OCI-LY7 (cell line): ENCODE results near the gene MUC3A. TPM values are rescaled to one million over a fixed set of nuclear protein-coding genes. Genes with fewer than 3 reads are reported as not detected.

ENCODE experiments used
- Bru-seq: library from RNA; stranded (reverse); fragments of 400-500 nt; gene quantifications from one replicate; lab custom pipeline; 2021; lab: Mats Ljungman, UMichigan
- BruChase-seq, 2 experiments: library from RNA; stranded (reverse); fragments of 400-500 nt; gene quantifications; one replicate each; lab custom pipeline; 2021; lab: Mats Ljungman, UMichigan
- BruUV-seq: library from RNA; stranded (reverse); fragments of 400-500 nt; replicated peaks from 2 replicates; lab custom pipeline; 2021; lab: Mats Ljungman, UMichigan
- CTCF ChIA-PET: fragments of 300-600 bp; sonication (Branson Sonifier 250); formaldehyde crosslinking; loops from one replicate; lab custom pipeline; 2022; ENCODE audit warnings: antibody characterized with exemption; ENCODE audit not compliant: unreplicated experiment; lab: Charles Lee
- POLR2A ChIA-PET: fragments of 300-600 bp; sonication (Branson Sonifier 250); formaldehyde crosslinking; loops from one replicate; lab custom pipeline; 2022; ENCODE audit warnings: antibody characterized with exemption; lab: Charles Lee
- DNase-seq: peaks from one replicate; pipeline ENCODE4 v3.0.0-alpha.2; 2015; ENCODE audit warnings: low spot score
- H2AFZ ChIP-seq: fragments of 200-600 bp; sonication (generic), shearing (Covaris generic); 2 replicates; pipeline ENCODE4 v1.6.1; 2014; ENCODE audit warnings: mild to moderate bottlenecking, antibody characterized with exemption, low read length, moderate library complexity
- H3K27ac ChIP-seq: fragments of 200-600 bp; sonication (generic); 2 replicates; pipeline ENCODE4 v1.5.1; 2014; ENCODE audit warnings: mixed run types, low read depth, mild to moderate bottlenecking, moderate library complexity, low read length, inconsistent platforms; ENCODE audit not compliant: poor library complexity, severe bottlenecking
- H3K36me3 ChIP-seq: fragments of 200-600 bp; sonication (generic); 2 replicates; pipeline ENCODE4 v1.6.1; 2014; ENCODE audit warnings: mild to moderate bottlenecking, antibody characterized with exemption, low read length, moderate library complexity, mixed read lengths; ENCODE audit not compliant: insufficient read depth
- H3K4me1 ChIP-seq: fragments of 200-600 bp; sonication (generic); 2 replicates; pipeline ENCODE4 v1.5.1; 2014; ENCODE audit warnings: mild to moderate bottlenecking, low read length; ENCODE audit not compliant: insufficient read depth, poor library complexity, severe bottlenecking
- H3K4me2 ChIP-seq: fragments of 200-600 bp; sonication (generic); 2 replicates; pipeline ENCODE4 v1.6.1; 2014; ENCODE audit warnings: mild to moderate bottlenecking, low read length
- H3K4me3 ChIP-seq: fragments of 200-600 bp; sonication (generic); 2 replicates; pipeline ENCODE4 v1.5.1; 2014; ENCODE audit warnings: mild to moderate bottlenecking, low read depth, low read length; ENCODE audit not compliant: poor library complexity, severe bottlenecking
- H3K79me2 ChIP-seq: fragments of 200-600 bp; sonication (generic); 2 replicates; pipeline ENCODE4 v1.6.1; 2016; ENCODE audit warnings: low read depth, mild to moderate bottlenecking, low read length, moderate library complexity, mixed read lengths; ENCODE audit not compliant: insufficient read depth
- H3K9me2 ChIP-seq: fragments of 200-600 bp; sonication (generic); 2 replicates; pipeline ENCODE4 v1.6.1; 2016; ENCODE audit warnings: mild to moderate bottlenecking, low read length, mixed read lengths; ENCODE audit not compliant: insufficient read depth
- H3K9me3 ChIP-seq: fragments of 200-600 bp; sonication (generic); 2 replicates; pipeline ENCODE4 v1.6.1; 2014; ENCODE audit warnings: mild to moderate bottlenecking, mixed run types, low read length, mixed read lengths
- H4K20me1 ChIP-seq: fragments of 200-600 bp; sonication (generic); 2 replicates; pipeline ENCODE4 v1.6.1; 2014; ENCODE audit warnings: mild to moderate bottlenecking, antibody characterized with exemption, low read length, moderate library complexity, mixed read lengths; ENCODE audit not compliant: insufficient read depth
- EZH2phosphoT487 ChIP-seq: fragments of 200-600 bp; sonication (generic); IDR thresholded peaks from 2 replicates; pipeline ENCODE4 v1.6.1; 2018; ENCODE audit warnings: low read depth, borderline replicate concordance, mild to moderate bottlenecking, mixed run types, antibody characterized with exemption, low read length, moderate library complexity, mixed read lengths
- intact Hi-C: fragments of 100-400 bp; cut with micrococcal nuclease; formaldehyde crosslinking; loops from one replicate; pipeline ENCODE4 v1.10.0; 2022; ENCODE audit not compliant: unreplicated experiment
- long read RNA-seq: library from polyadenylated mRNA; stranded (forward); transcript quantifications from one replicate; pipeline ENCODE4 v2.0.0, GENCODE V29; 2022
- total RNA-seq, 2 experiments: library from RNA; depleted of rRNA in 1 of 2; stranded (reverse); fragments of >200 nt in 1 of 2; shearing (Covaris generic) in 1 of 2; gene quantifications; 2 replicates each; pipeline ENCODE4 v1.2.3, GENCODE V29; 2014 to 2022
- TF ChIP-seq, protein P1 (sequence below): fragments of 200-600 bp; sonication (generic); conservative IDR thresholded peaks from 2 replicates; pipeline ENCODE4 v1.5.1; 2014; ENCODE audit warnings: mild to moderate bottlenecking, antibody characterized with exemption, low read length, moderate library complexity, mixed read lengths

The MUC3A gene
- total RNA-seq (2014; rRNA removed; shearing (Covaris generic)) (not detected in 2 replicates), total RNA-seq (2022) (not detected in 2 replicates), Bru-seq, nascent RNA (not detected), BruChase-seq, experiment 1, labeled RNA remaining after a 6-hour chase (not detected), BruChase-seq, experiment 2, labeled RNA remaining after a 2-hour chase (not detected)
- long read RNA-seq: 0 reads

DNA sequence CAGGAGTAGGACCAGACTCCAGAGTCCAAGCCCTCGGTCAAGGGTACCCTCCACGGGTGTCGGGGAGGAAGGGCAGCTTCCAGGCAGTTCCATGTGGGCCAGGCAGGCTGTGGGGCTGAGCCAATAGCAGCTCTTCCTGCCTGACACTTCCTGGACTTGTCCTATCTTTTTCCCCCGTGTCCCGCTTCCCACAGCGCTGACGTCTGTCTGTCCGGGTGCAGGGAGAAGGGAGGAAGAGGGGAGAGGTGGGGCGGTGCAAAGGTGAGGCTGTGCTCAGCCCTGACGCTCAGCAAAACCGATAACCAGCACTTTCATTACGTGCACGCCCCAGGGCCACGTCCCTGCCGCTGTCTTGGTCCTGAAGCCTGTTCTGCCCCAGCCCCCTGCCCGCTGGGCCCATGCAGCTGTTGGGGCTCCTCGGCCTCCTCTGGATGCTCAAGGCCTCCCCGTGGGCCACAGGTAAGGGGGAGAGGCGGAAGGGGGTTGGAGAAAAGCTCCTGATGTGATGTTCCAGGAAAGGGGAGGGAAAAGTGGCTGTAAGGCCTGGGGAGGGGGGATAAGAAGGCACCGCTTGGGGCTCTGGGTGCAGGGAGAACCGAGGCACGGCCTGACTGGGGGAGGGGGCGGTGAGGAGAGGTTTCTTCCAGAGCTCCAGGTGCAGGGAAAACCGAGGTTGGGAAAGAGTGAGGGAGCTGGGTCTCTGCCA lies at the start of gene MUC3A:
Gene MUC3A, plus strand, starts transcription at position 308 of the 706 bp plus-strand sequence. Its CDS starts 91 bp downstream, at position 399.
- intact Hi-C loops: no loop called here
- no peak within 1 kb of the TSS for H3K4me3 ChIP-seq
- no peak for DNase-seq
- no peak within 1 kb of the TSS for H3K4me2 ChIP-seq
- no peak within 1 kb of the TSS for H3K27ac ChIP-seq
- TF ChIP-seq, protein P1, sequence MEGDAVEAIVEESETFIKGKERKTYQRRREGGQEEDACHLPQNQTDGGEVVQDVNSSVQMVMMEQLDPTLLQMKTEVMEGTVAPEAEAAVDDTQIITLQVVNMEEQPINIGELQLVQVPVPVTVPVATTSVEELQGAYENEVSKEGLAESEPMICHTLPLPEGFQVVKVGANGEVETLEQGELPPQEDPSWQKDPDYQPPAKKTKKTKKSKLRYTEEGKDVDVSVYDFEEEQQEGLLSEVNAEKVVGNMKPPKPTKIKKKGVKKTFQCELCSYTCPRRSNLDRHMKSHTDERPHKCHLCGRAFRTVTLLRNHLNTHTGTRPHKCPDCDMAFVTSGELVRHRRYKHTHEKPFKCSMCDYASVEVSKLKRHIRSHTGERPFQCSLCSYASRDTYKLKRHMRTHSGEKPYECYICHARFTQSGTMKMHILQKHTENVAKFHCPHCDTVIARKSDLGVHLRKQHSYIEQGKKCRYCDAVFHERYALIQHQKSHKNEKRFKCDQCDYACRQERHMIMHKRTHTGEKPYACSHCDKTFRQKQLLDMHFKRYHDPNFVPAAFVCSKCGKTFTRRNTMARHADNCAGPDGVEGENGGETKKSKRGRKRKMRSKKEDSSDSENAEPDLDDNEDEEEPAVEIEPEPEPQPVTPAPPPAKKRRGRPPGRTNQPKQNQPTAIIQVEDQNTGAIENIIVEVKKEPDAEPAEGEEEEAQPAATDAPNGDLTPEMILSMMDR: no peak
- TF ChIP-seq EZH2phosphoT487: no peak
- no peaks in the 10 kb centered on the region for H3K9me2 ChIP-seq
- H3K79me2 ChIP-seq: no peaks in the 10 kb centered on the region
- H3K36me3 ChIP-seq: no peaks in the 10 kb centered on the region
- H4K20me1 ChIP-seq: no peaks in the 10 kb centered on the region
- no peaks in the 10 kb centered on the region for H3K4me1 ChIP-seq
- no peaks in the 10 kb centered on the region for H3K9me3 ChIP-seq
- ChIA-PET POLR2A (no interaction called here), CTCF (no interaction called here)
- no peak within 1 kb of the TSS for H2AFZ ChIP-seq
- no TSS peak for BruUV-seq

DNA sequence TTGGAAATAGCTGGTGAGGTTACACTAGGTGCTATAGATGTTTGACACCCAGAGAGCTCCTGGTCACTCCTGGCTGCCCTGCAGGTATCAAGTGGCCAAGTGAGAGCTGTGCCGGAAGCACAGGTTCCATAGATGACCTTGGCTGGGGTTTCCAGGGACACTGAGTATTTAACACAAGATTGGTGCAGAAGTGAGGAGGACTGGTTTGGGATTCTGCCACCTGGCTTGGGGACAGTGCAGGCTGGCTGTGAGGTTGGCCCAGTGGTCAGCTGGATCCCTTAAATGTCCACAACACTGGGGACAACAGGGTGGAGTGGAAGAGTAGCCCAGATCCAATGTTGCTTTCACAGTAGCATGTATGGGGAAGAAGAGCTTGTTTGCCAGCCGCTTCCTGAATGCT lies 48.4 kb upstream of the MUC3A start:
- no peaks in the 10 kb centered on the region for H3K4me1 ChIP-seq
- no peak overlapping the region for H2AFZ ChIP-seq
- intact Hi-C loops: no loop called here
- no peaks in the 10 kb centered on the region for H4K20me1 ChIP-seq
- ChIA-PET POLR2A (interaction anchor here (0.7 to 1.1 kb wide), 3 partner anchors 11 to 174 kb away, joined by 3 read pairs; partner anchors contain the start of gene UFSP1), CTCF (no interaction called here)
- no peak for DNase-seq
- H3K4me3 ChIP-seq: no peak overlapping the region
- H3K79me2 ChIP-seq: no peaks in the 10 kb centered on the region
- H3K9me2 ChIP-seq: no peaks in the 10 kb centered on the region
- H3K27ac ChIP-seq: no peak overlapping the region
- no peaks in the 10 kb centered on the region for H3K36me3 ChIP-seq
- no peak for TF ChIP-seq EZH2phosphoT487
- TF ChIP-seq, protein P1: no peak
- H3K4me2 ChIP-seq: no peak overlapping the region
- BruUV-seq: no TSS peak
- no peaks in the 10 kb centered on the region for H3K9me3 ChIP-seq

GRCh38 chr7:100901921-100902332 lies 47.4 kb upstream of the MUC3A start:
- no peak overlapping the region for H3K4me3 ChIP-seq
- ChIA-PET CTCF (no interaction called here), POLR2A (interaction anchor here (0.6 to 1.1 kb wide), 2 partner anchors 12 to 66 kb away, joined by 3 to 4 read pairs; partner anchors contain the start of gene UFSP1)
- TF ChIP-seq EZH2phosphoT487: no peak
- TF ChIP-seq, protein P1: no peak
- H3K79me2 ChIP-seq: no peaks in the 10 kb centered on the region
- H3K36me3 ChIP-seq: no peaks in the 10 kb centered on the region
- no peak for DNase-seq
- no peaks in the 10 kb centered on the region for H3K9me2 ChIP-seq
- no peak overlapping the region for H2AFZ ChIP-seq
- H3K9me3 ChIP-seq: no peaks in the 10 kb centered on the region
- no peak overlapping the region for H3K27ac ChIP-seq
- no peaks in the 10 kb centered on the region for H3K4me1 ChIP-seq
- BruUV-seq: no TSS peak
- no peak overlapping the region for H3K4me2 ChIP-seq
- no peaks in the 10 kb centered on the region for H4K20me1 ChIP-seq
- intact Hi-C loops: no loop called here
